MM.1S (cell line): ENCODE results near the gene RPN2.

Experiments
- DNase-seq: peaks from one replicate; pipeline ENCODE4 v3.0.0-alpha.2; 2015
- H2AFZ ChIP-seq: fragments of 300-600 bp; sonication (generic); 2 replicates; pipeline ENCODE4 v1.6.0; 2016; ENCODE audit warnings: antibody characterized with exemption, low read length
- H3F3A ChIP-seq: fragments of 300-600 bp; sonication (generic); 2 replicates; pipeline ENCODE4 v1.6.1; 2016; ENCODE audit warnings: mild to moderate bottlenecking, antibody characterized with exemption, low read length, moderate library complexity, mixed read lengths; ENCODE audit not compliant: insufficient read depth
- H3K27ac ChIP-seq: fragments of 300-600 bp; sonication (generic); 2 replicates; pipeline ENCODE4 v1.5.1; 2016; ENCODE audit warnings: mild to moderate bottlenecking, low read length
- H3K27me3 ChIP-seq: fragments of 300-600 bp; sonication (generic); replicated peaks from 2 replicates; pipeline ENCODE4 v1.6.0; 2016; ENCODE audit warnings: low read length; ENCODE audit not compliant: insufficient read depth
- H3K36me3 ChIP-seq: fragments of 300-600 bp; sonication (generic); replicated peaks from 2 replicates; pipeline ENCODE4 v1.6.1; 2016; ENCODE audit warnings: mild to moderate bottlenecking, low read length, mixed read lengths; ENCODE audit not compliant: insufficient read depth
- H3K4me1 ChIP-seq: fragments of 300-600 bp; sonication (generic); 2 replicates; pipeline ENCODE4 v1.6.1; 2016; ENCODE audit warnings: low read length, mixed read lengths
- H3K4me2 ChIP-seq: fragments of 300-600 bp; sonication (generic); 2 replicates; pipeline ENCODE4 v1.6.0; 2016; ENCODE audit warnings: low read depth, low read length
- H3K4me3 ChIP-seq: fragments of 300-600 bp; sonication (generic); 2 replicates; pipeline ENCODE4 v1.5.1; 2016; ENCODE audit warnings: low read length, mixed read lengths
- H3K79me2 ChIP-seq: fragments of 300-600 bp; sonication (generic); 2 replicates; pipeline ENCODE4 v1.6.1; 2016; ENCODE audit warnings: mixed run types, low read length, mixed read lengths
- H3K9ac ChIP-seq: fragments of 300-600 bp; sonication (generic); 2 replicates; pipeline ENCODE4 v1.6.1; 2016; ENCODE audit warnings: low read length, mixed read lengths
- H3K9me2 ChIP-seq: fragments of 300-600 bp; sonication (generic); replicated peaks from 2 replicates; pipeline ENCODE4 v1.6.1; 2016; ENCODE audit warnings: mild to moderate bottlenecking, low read length, mixed read lengths; ENCODE audit not compliant: insufficient read depth
- H3K9me3 ChIP-seq: fragments of 300-600 bp; sonication (generic); replicated peaks from 2 replicates; pipeline ENCODE4 v1.6.1; 2016; ENCODE audit warnings: mild to moderate bottlenecking, low read length, mixed read lengths; ENCODE audit not compliant: insufficient read depth
- H4K20me1 ChIP-seq: fragments of 300-600 bp; sonication (generic); 2 replicates; pipeline ENCODE4 v1.6.1; 2016; ENCODE audit warnings: mild to moderate bottlenecking, low read length, moderate library complexity, mixed read lengths; ENCODE audit not compliant: insufficient read depth
- CTCF ChIP-seq: fragments of 300-600 bp; sonication (generic); IDR thresholded peaks from 2 replicates; pipeline ENCODE4 v1.5.1; 2016; ENCODE audit warnings: antibody characterized with exemption, low read length, mixed read lengths
- EZH2 ChIP-seq: fragments of 300-600 bp; sonication (generic); optimal IDR thresholded peaks from 2 replicates; pipeline ENCODE3; 2017; ENCODE audit warnings: low read depth, mild to moderate bottlenecking, antibody characterized with exemption, low read length, mixed read lengths
- EZH2phosphoT487 ChIP-seq: fragments of 300-600 bp; sonication (generic); IDR thresholded peaks from 2 replicates; pipeline ENCODE4 v1.6.1; 2018; ENCODE audit warnings: antibody characterized with exemption, low read length

RPN2 gene

GRCh38 chr20:37273988-37274387 is 94.9 kb downstream of the RPN2 start:
- Histone ChIP-seq H3K36me3 (no peaks in the 10 kb centered on the region), H2AFZ (no peak overlapping the region), H3K9ac (no peak overlapping the region), H3K9me3 (no peaks in the 10 kb centered on the region), H3K4me1 (peaks cover 20% of the 10 kb centered on the region), H3K79me2 (no peaks in the 10 kb centered on the region), H3K27me3 (no peaks in the 10 kb centered on the region), H3K4me2 (no peak overlapping the region), H4K20me1 (no peaks in the 10 kb centered on the region), H3F3A (no peaks in the 10 kb centered on the region), H3K9me2 (no peaks in the 10 kb centered on the region), H3K27ac (no peak overlapping the region), H3K4me3 (no peak overlapping the region)
- TF ChIP-seq CTCF (no peak), EZH2 (no peak), EZH2phosphoT487 (no peak)
- DNase-seq: no peak

- H3K36me3 ChIP-seq: no peaks in the 10 kb centered on the region
- no peaks in the 10 kb centered on the region for H4K20me1 ChIP-seq
- no peaks in the 10 kb centered on the region for H3K9me3 ChIP-seq
- DNase-seq: no peak
- no peak overlapping the region for H3K9ac ChIP-seq
- no peaks in the 10 kb centered on the region for H3K9me2 ChIP-seq
- no peak for TF ChIP-seq EZH2phosphoT487
- TF ChIP-seq EZH2: no peak
- TF ChIP-seq CTCF: no peak
- no peak overlapping the region for H3K27ac ChIP-seq
- no peaks in the 10 kb centered on the region for H3F3A ChIP-seq
- peaks cover 17% of the 10 kb centered on the region for H3K4me1 ChIP-seq
- H3K4me3 ChIP-seq: no peak overlapping the region
- no peaks in the 10 kb centered on the region for H3K27me3 ChIP-seq
- no peaks in the 10 kb centered on the region for H3K79me2 ChIP-seq
- 0 out of 2 replicates have a peak overlapping the region, but pooled peaks have one; percentile 7 for H3K4me2 ChIP-seq
- no peak overlapping the region for H2AFZ ChIP-seq
Measured at GRCh38 chr20:37274851-37275524, 95.9 kb downstream of the RPN2 start.

GRCh38 chr20:37276494-37277252 is 97.5 kb downstream of the RPN2 start:
- no peaks in the 10 kb centered on the region for H3K9me2 ChIP-seq
- no peak overlapping the region for H3K4me3 ChIP-seq
- H3K27ac ChIP-seq: peak overlapping the region; percentile 29; the same call in 1 of the 2 replicates
- no peaks in the 10 kb centered on the region for H3K36me3 ChIP-seq
- no peaks in the 10 kb centered on the region for H3K79me2 ChIP-seq
- H3K4me1 ChIP-seq: peaks cover 12% of the 10 kb centered on the region
- H3K9me3 ChIP-seq: no peaks in the 10 kb centered on the region
- H3K27me3 ChIP-seq: no peaks in the 10 kb centered on the region
- peak overlapping the region; percentile 17; the same call in 1 of the 2 replicates for H3K9ac ChIP-seq
- no peaks in the 10 kb centered on the region for H4K20me1 ChIP-seq
- H3F3A ChIP-seq: no peaks in the 10 kb centered on the region
- peak overlapping the region; percentile 39 for H3K4me2 ChIP-seq
- peak; percentile 41 for DNase-seq
- peak overlapping the region; percentile 63 for H2AFZ ChIP-seq
- TF ChIP-seq EZH2phosphoT487 (no peak), CTCF (peak; percentile 48)
